K562 (cell line): ENCODE results near the gene TANC1. TPM values are rescaled to one million over a fixed set of nuclear protein-coding genes. Genes with fewer than 3 reads are reported as not detected.

Experiments
- ATAC-seq: fragments of 200-7000 bp; cut with Tn5 transposase; 3 replicates; pipeline ENCODE4 v1.9.1; 2020; ENCODE audit warnings: moderate library complexity
- BruUV-seq: library from RNA; stranded (reverse); fragments of 400-500 nt; replicated peaks from 2 replicates; lab custom pipeline; 2021; lab: Mats Ljungman, UMichigan
- CTCF ChIA-PET: fragments of 300-600 bp; formaldehyde crosslinking; extraction: SDS; loops from one replicate; lab custom pipeline; 2021; ENCODE audit warnings: low intra/inter-chr PET ratio; lab: Yijun Ruan, JAX
- POLR2A ChIA-PET: fragments of 300-600, 350-650 bp; sonication (Branson Sonifier 250); formaldehyde crosslinking; extraction: SDS; loops from one replicate; lab custom pipeline; 2021; ENCODE audit warnings: antibody characterized with exemption, inconsistent platforms; lab: Yijun Ruan, JAX
- DNase-seq, 4 experiments: peaks; one replicate each; pipeline versions ENCODE4 v3.0.0 to v3.0.0-alpha.2; 2011 to 2018; ENCODE audit warnings: low spot score in 3 of 4, mixed read lengths in 3 of 4; ENCODE audit errors: extremely low read depth in 1 of 4
- FAIRE-seq: peaks from 2 replicates; lab custom pipeline; 2011; peaks lifted over from hg19 to GRCh38; lab: Jason Lieb, UNC
- H2AFZ ChIP-seq: 2 replicates; pipeline ENCODE4 v1.6.0; 2011; ENCODE audit warnings: low read depth, low read length, control low read depth, inconsistent platforms
- H3K27ac ChIP-seq: fragments of 200-600 bp; 3 replicates; pipeline ENCODE4 v1.8.0; 2011; ENCODE audit warnings: low read depth, mild to moderate bottlenecking, control low read depth, inconsistent platforms, low read length, moderate library complexity, mixed read lengths; ENCODE audit errors: extremely low read depth
- H3K27me3 ChIP-seq, 2 experiments: fragments of 300-600 bp in 1 of 2; 2 replicates in 1 of 2; 3 replicates in 1 of 2; pipeline versions ENCODE4 v1.6.0 to v1.8.0; 2011; ENCODE audit warnings: inconsistent platforms in 2 of 2, low read length in 2 of 2, mild to moderate bottlenecking in 1 of 2, mixed read lengths in 1 of 2, moderate library complexity in 1 of 2; ENCODE audit not compliant: control insufficient read depth in 2 of 2, insufficient read depth in 2 of 2
- H3K36me3 ChIP-seq: fragments of 300-600 bp; 3 replicates; pipeline ENCODE4 v1.8.0; 2011; ENCODE audit warnings: mild to moderate bottlenecking, low read length, inconsistent platforms; ENCODE audit not compliant: control insufficient read depth, insufficient read depth
- H3K4me1 ChIP-seq, 2 experiments: fragments of 200-600 bp in 1 of 2; replicated peaks in 1 of 2; 2 replicates in 1 of 2; 3 replicates in 1 of 2; pipeline versions ENCODE4 v1.5.1 to v1.8.0; 2011; ENCODE audit warnings: inconsistent platforms in 2 of 2, low read length in 2 of 2, mild to moderate bottlenecking in 1 of 2, mixed read lengths in 1 of 2, moderate library complexity in 1 of 2; ENCODE audit not compliant: control insufficient read depth in 2 of 2, insufficient read depth in 2 of 2
- H3K4me2 ChIP-seq: 2 replicates; pipeline ENCODE4 v1.6.1; 2011; ENCODE audit warnings: low read length, control low read depth, inconsistent platforms, mixed read lengths; ENCODE audit not compliant: insufficient read depth
- H3K4me3 ChIP-seq: fragments of 200-600 bp; sonication (generic), shearing (Covaris generic); 2 replicates; pipeline ENCODE4 v1.5.1; 2016; ENCODE audit warnings: control low read depth, inconsistent platforms
- H3K79me2 ChIP-seq: fragments of 200-600 bp; 3 replicates; pipeline ENCODE4 v1.8.0; 2011; ENCODE audit warnings: low read length, inconsistent platforms; ENCODE audit not compliant: control insufficient read depth, insufficient read depth
- H3K9ac ChIP-seq, 2 experiments: 2 replicates each; pipeline versions ENCODE4 v1.6.0 to v1.6.1; 2011; ENCODE audit warnings: low read depth in 2 of 2, low read length in 2 of 2, control low read depth in 1 of 2, inconsistent platforms in 1 of 2, mild to moderate bottlenecking in 1 of 2, mixed read lengths in 1 of 2; ENCODE audit not compliant: insufficient read depth in 1 of 2
- H3K9me1 ChIP-seq: one replicate; pipeline ENCODE4 v1.6.0; 2011; ENCODE audit warnings: inconsistent platforms, mild to moderate bottlenecking, low read length, moderate library complexity; ENCODE audit not compliant: control insufficient read depth, insufficient read depth
- H3K9me3 ChIP-seq: replicated peaks from 2 replicates; pipeline ENCODE4 v1.5.1; 2011; ENCODE audit warnings: low read depth, low read length, inconsistent platforms; ENCODE audit not compliant: control insufficient read depth, insufficient read depth
- H4K20me1 ChIP-seq: replicated peaks from 2 replicates; pipeline ENCODE4 v1.6.1; 2011; ENCODE audit warnings: low read length, inconsistent platforms, mixed read lengths; ENCODE audit not compliant: control insufficient read depth, insufficient read depth
- COPS2 ChIP-seq: fragments of 450-650 bp; conservative IDR thresholded peaks from 2 replicates; pipeline ENCODE4 v1.6.1; 2016; ENCODE audit warnings: mild to moderate bottlenecking, moderate library complexity
- IRF2 ChIP-seq: sonication (generic); formaldehyde crosslinking; IDR thresholded peaks from 2 replicates; pipeline ENCODE4 v1.8.1; 2022; ENCODE audit warnings: mild to moderate bottlenecking, missing genetic modification reagents
- KAT2B ChIP-seq: IDR thresholded peaks from one replicate; pipeline ENCODE4 v1.6.1; 2012; ENCODE audit warnings: low read depth, mild to moderate bottlenecking, control low read depth, inconsistent platforms, low read length, moderate library complexity
- SNRNP70 ChIP-seq: fragments of 200-400 bp; formaldehyde crosslinking; optimal IDR thresholded peaks from 2 replicates; pipeline ENCODE3; 2017; ENCODE audit warnings: low read depth, low read length
- ZNF589 ChIP-seq: fragments of 200-800 bp; sonication (Bioruptor generic); IDR thresholded peaks from 2 replicates; pipeline ENCODE4 v1.6.1; 2016; ENCODE audit warnings: low read depth, missing genetic modification characterization, missing compliant biosample characterization
- ZNF75A ChIP-seq: fragments of 450-650 bp; formaldehyde crosslinking; IDR thresholded peaks from 2 replicates; pipeline ENCODE4 v1.4.0; 2020; ENCODE audit warnings: mild to moderate bottlenecking
- WGBS: fragments of 100-300 bp; shearing (Covaris generic); methylation state at CpG from one replicate; pipeline ENCODE4 v1.1.6; 2016; ENCODE audit warnings: low coverage, mixed read lengths; ENCODE audit not compliant: insufficient coverage; ENCODE audit errors: missing lambda C conversion rate; 5-methylcytosine and 5-hydroxymethylcytosine counted together
- in situ Hi-C: fragments of 300-500 bp; cut with MboI; formaldehyde crosslinking; loops from 4 replicates; pipeline ENCODE4 v1.15.0; 2018; ENCODE audit warnings: inconsistent platforms, mixed read lengths
- intact Hi-C: fragments of 100-400 bp; cut with micrococcal nuclease; formaldehyde crosslinking; loops from 2 replicates; pipeline ENCODE4 v1.14.2; 2022
- polyA plus RNA-seq, 8 experiments: library from polyadenylated mRNA; depleted of rRNA in 4 of 8; stranded (reverse) in 5 of 8; unstranded in 3 of 8; fragments of >200 nt; fragmentation: Nextera tagmentation in 2 of 8; fragmentation: Illumina TruSeq in 1 of 8; extraction: Ambion mirVana in 2 of 8; extraction: Trizol in 1 of 8; gene quantifications; 2 replicates each; pipeline versions ENCODE4 v1.2.1 to v1.2.3, GENCODE V29; 2011 to 2014; ENCODE audit warnings: inconsistent platforms in 1 of 8, missing spikeins in 1 of 8
- total RNA-seq, 7 experiments: library from RNA; depleted of rRNA in 6 of 7; stranded (reverse); fragments of >200 nt in 6 of 7; fragmentation: Illumina TruSeq in 2 of 7; extraction: Trizol in 2 of 7; gene quantifications; 2 replicates each; pipeline versions ENCODE4 v1.2.1 to v1.2.3, GENCODE V29; 2011 to 2021; ENCODE audit warnings: low replicate concordance in 1 of 7
- TF ChIP-seq, protein P1 (sequence below): fragments of 200-800 bp; sonication (Bioruptor generic); IDR thresholded peaks from 2 replicates; pipeline ENCODE4 v1.6.1; 2017; ENCODE audit warnings: missing genetic modification characterization, missing compliant biosample characterization

Gene TANC1
- total and polyA plus RNA-seq, 9 of the 15 experiments (the other 6 are each of a cell fraction or from before 2014, with no cell fraction given) = under 0.01 to 0.20 (median 0.07) TPM; not detected in 1

DNA sequence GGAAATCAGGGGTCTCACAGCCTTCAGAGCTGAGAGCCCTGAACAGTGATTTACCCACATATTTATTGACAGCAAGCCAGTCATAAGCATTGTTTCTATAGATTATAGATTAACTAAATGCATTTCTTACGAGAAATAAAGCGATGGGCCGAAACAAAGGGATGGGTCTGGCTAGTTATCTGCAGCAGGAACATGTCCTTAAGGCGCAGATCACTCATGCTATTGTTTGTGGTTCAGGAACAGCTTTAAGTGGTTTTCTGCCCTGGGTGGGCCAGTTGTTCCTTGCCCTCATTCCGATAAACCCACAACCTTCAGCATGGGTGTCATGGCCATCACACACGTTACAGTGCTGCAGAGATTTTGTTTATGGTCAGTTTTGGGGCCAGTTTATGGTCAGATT, 36.4 kb downstream of the TANC1 start:
- Histone ChIP-seq H4K20me1 (no peaks in the 10 kb centered on the region), H3K27me3 (peaks cover 20 to 22% of the 10 kb centered on the region in 2 experiments; a peak in 3 of 5 replicates), H3K27ac (no peak overlapping the region), H3K4me2 (no peak overlapping the region), H3K9me1 (no peaks in the 10 kb centered on the region), H3K9ac (no peak overlapping the region), H3K79me2 (no peaks in the 10 kb centered on the region), H3K4me1 (no peaks in the 10 kb centered on the region), H3K9me3 (no peaks in the 10 kb centered on the region), H3K4me3 (no peak overlapping the region), H3K36me3 (no peaks in the 10 kb centered on the region), H2AFZ (no peak overlapping the region)
- WGBS = 6% methylated on average over 6 of the region's 6 CpGs
- intact Hi-C loops (no loop called here), in situ Hi-C loops (no loop called here)
- BruUV-seq = no TSS peak
- DNase-seq = no peak
- POLR2A ChIA-PET = interaction anchor here (2.7 kb wide), 1 partner anchor 13 kb away, joined by 11 read pairs; no protein-coding TSS in a partner anchor
- TF ChIP-seq ZNF589 = no peak
- TF ChIP-seq ZNF75A (CRISPR knock-in tag) = no peak
- TF ChIP-seq, protein P1, sequence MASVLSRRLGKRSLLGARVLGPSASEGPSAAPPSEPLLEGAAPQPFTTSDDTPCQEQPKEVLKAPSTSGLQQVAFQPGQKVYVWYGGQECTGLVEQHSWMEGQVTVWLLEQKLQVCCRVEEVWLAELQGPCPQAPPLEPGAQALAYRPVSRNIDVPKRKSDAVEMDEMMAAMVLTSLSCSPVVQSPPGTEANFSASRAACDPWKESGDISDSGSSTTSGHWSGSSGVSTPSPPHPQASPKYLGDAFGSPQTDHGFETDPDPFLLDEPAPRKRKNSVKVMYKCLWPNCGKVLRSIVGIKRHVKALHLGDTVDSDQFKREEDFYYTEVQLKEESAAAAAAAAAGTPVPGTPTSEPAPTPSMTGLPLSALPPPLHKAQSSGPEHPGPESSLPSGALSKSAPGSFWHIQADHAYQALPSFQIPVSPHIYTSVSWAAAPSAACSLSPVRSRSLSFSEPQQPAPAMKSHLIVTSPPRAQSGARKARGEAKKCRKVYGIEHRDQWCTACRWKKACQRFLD (CRISPR knock-in tag) = no peak
- TF ChIP-seq IRF2 (CRISPR knock-in tag) = no peak
- no peak for TF ChIP-seq KAT2B
- TF ChIP-seq COPS2 = no peak
- TF ChIP-seq SNRNP70 = no peak
- CTCF ChIA-PET = no interaction called here
- FAIRE-seq = no peak
- no peak for ATAC-seq
